ENCODE data around the gene PSD.

PSD gene

GRCh38 chr10:102379383-102379782, 39.2 kb downstream of the PSD start:
- TF ChIP-seq CTCF (IDR thresholded peaks at IDR 0.05; ENCODE audit: control insufficient read depth, insufficient read depth, low read depth, low read length, missing control alignments), result no peak
- no peak for DNase-seq (ENCODE audit: low read depth)

GRCh38 chr10:102376901-102377300, 41.7 kb downstream of the PSD start:
- TF ChIP-seq CTCF (IDR thresholded peaks at IDR 0.05; ENCODE audit: control insufficient read depth, insufficient read depth, low read depth, low read length, missing control alignments), result no peak
- DNase-seq (ENCODE audit: low read depth), result no peak
- H3K4me3 ChIP-seq (ENCODE audit: control insufficient read depth, low read depth, low read length), result no peak overlapping the region

More at GRCh38 chr10:102379383-102379782, 39.2 kb downstream of the PSD start:
- H3K4me3 ChIP-seq (ENCODE audit: control insufficient read depth, low read depth, low read length), result no peak overlapping the region

- H3K4me3 ChIP-seq (ENCODE audit: control insufficient read depth, low read depth, low read length), result no peak overlapping the region
- TF ChIP-seq CTCF (IDR thresholded peaks at IDR 0.05; ENCODE audit: control insufficient read depth, insufficient read depth, low read depth, low read length, missing control alignments), result no peak
- DNase-seq (ENCODE audit: low read depth), result no peak
These were observed 42.7 kb downstream of the PSD start for GRCh38 chr10:102375867-102376266.

- DNase-seq (ENCODE audit: low read depth), result no peak
- TF ChIP-seq CTCF (IDR thresholded peaks at IDR 0.05; ENCODE audit: control insufficient read depth, insufficient read depth, low read depth, low read length, missing control alignments), result no peak
- no peak overlapping the region for H3K4me3 ChIP-seq (ENCODE audit: control insufficient read depth, low read depth, low read length)
These were observed 43.3 kb downstream of the PSD start for GRCh38 chr10:102375250-102375649.

- DNase-seq (ENCODE audit: low read depth), result no peak
- no peak for TF ChIP-seq CTCF (IDR thresholded peaks at IDR 0.05; ENCODE audit: control insufficient read depth, insufficient read depth, low read depth, low read length, missing control alignments)
- no peak overlapping the region for H3K4me3 ChIP-seq (ENCODE audit: control insufficient read depth, low read depth, low read length)
These were observed 47.3 kb downstream of the PSD start for GRCh38 chr10:102371295-102371694.

GRCh38 chr10:102368077-102368476, 50.5 kb downstream of the PSD start:
- DNase-seq (ENCODE audit: low read depth), result no peak
- H3K4me3 ChIP-seq (ENCODE audit: control insufficient read depth, low read depth, low read length), result no peak overlapping the region
- TF ChIP-seq CTCF (IDR thresholded peaks at IDR 0.05; ENCODE audit: control insufficient read depth, insufficient read depth, low read depth, low read length, missing control alignments), result no peak

GRCh38 chr10:102367441-102367840, 51.1 kb downstream of the PSD start:
- H3K4me3 ChIP-seq (ENCODE audit: control insufficient read depth, low read depth, low read length), result no peak overlapping the region
- TF ChIP-seq CTCF (IDR thresholded peaks at IDR 0.05; ENCODE audit: control insufficient read depth, insufficient read depth, low read depth, low read length, missing control alignments), result no peak
- no peak for DNase-seq (ENCODE audit: low read depth)
